Effector memory CD4-positive, alpha-beta T cell (primary cell): Measurements from ENCODE around the gene ENO2.

Experiments
- DNase-seq, 3 donors: peaks; one replicate each; pipeline ENCODE4 v3.0.0-alpha.2; 2020
- H3K27ac ChIP-seq: 2 replicates; pipeline ENCODE4 v1.7.0; 2013; ENCODE audit warnings: mild to moderate bottlenecking, low read length, moderate library complexity; ENCODE audit not compliant: insufficient read depth, poor library complexity, severe bottlenecking
- H3K27me3 ChIP-seq: replicated peaks from 2 replicates; pipeline ENCODE4 v1.7.0; 2013; ENCODE audit warnings: mild to moderate bottlenecking, low read length; ENCODE audit not compliant: insufficient read depth, control insufficient read depth, poor library complexity, severe bottlenecking
- H3K36me3 ChIP-seq: 2 replicates; pipeline ENCODE4 v1.7.0; 2013; ENCODE audit warnings: mild to moderate bottlenecking, low read length, moderate library complexity; ENCODE audit not compliant: control insufficient read depth, insufficient read depth
- H3K4me1 ChIP-seq: 2 replicates; pipeline ENCODE4 v1.7.0; 2013; ENCODE audit warnings: low read length, mild to moderate bottlenecking; ENCODE audit not compliant: control insufficient read depth, insufficient read depth, poor library complexity, severe bottlenecking
- H3K4me3 ChIP-seq: 2 replicates; pipeline ENCODE4 v1.7.0; 2013; ENCODE audit warnings: low read length, low read depth, mild to moderate bottlenecking; ENCODE audit not compliant: insufficient read depth, poor library complexity, severe bottlenecking
- H3K9me3 ChIP-seq: 2 replicates; pipeline ENCODE4 v1.7.0; 2013; ENCODE audit warnings: mild to moderate bottlenecking, low read length, moderate library complexity; ENCODE audit not compliant: control insufficient read depth

The ENO2 gene

GRCh38 chr12:6950811-6951540 lies 36.6 kb downstream of the ENO2 start, which contains the start of gene PTPN6:
TSS of gene PTPN6 (plus strand) at chr12:6951356. CDS start at chr12:6951513, 157 bp downstream.
- peak within 1 kb of the TSS; percentile 89 for H3K4me3 ChIP-seq
- DNase-seq: no peak

GRCh38 chr12:6951551-6952120 lies 37.3 kb downstream of the ENO2 start:
- H3K4me1 ChIP-seq: peaks cover 71% of the 10 kb centered on the region
- peak overlapping the region; percentile 96 for H3K27ac ChIP-seq
- no peak for DNase-seq
- no peaks in the 10 kb centered on the region for H3K9me3 ChIP-seq
- H3K36me3 ChIP-seq: peaks cover 19% of the 10 kb centered on the region
- peak overlapping the region; percentile 89 for H3K4me3 ChIP-seq
- no peaks in the 10 kb centered on the region for H3K27me3 ChIP-seq

More at GRCh38 chr12:6950811-6951540, 36.6 kb downstream of the ENO2 start, which contains the start of gene PTPN6:
- peak within 1 kb of the TSS; percentile 96 for H3K27ac ChIP-seq
- H3K27me3 ChIP-seq: no peaks in the 10 kb centered on the region
- peaks cover 12% of the 10 kb centered on the region for H3K36me3 ChIP-seq
- H3K4me1 ChIP-seq: peaks cover 70% of the 10 kb centered on the region
- no peaks in the 10 kb centered on the region for H3K9me3 ChIP-seq

- DNase-seq: no peak
- peaks cover 71% of the 10 kb centered on the region for H3K4me1 ChIP-seq
- H3K9me3 ChIP-seq: no peaks in the 10 kb centered on the region
- H3K36me3 ChIP-seq: peaks cover 24% of the 10 kb centered on the region
- peak overlapping the region; percentile 96 for H3K27ac ChIP-seq
- H3K4me3 ChIP-seq: peak overlapping the region; percentile 89
- no peaks in the 10 kb centered on the region for H3K27me3 ChIP-seq
These were observed 37.9 kb downstream of the ENO2 start for GRCh38 chr12:6952121-6952862.

GRCh38 chr12:6952863-6953441 lies 38.6 kb downstream of the ENO2 start:
- no peaks in the 10 kb centered on the region for H3K27me3 ChIP-seq
- H3K4me1 ChIP-seq: peaks cover 75% of the 10 kb centered on the region
- peak overlapping the region; percentile 96 for H3K27ac ChIP-seq
- no peak for DNase-seq
- peaks cover 28% of the 10 kb centered on the region for H3K36me3 ChIP-seq
- peak overlapping the region; percentile 89 for H3K4me3 ChIP-seq
- H3K9me3 ChIP-seq: no peaks in the 10 kb centered on the region

GRCh38 chr12:6953442-6954315 lies 39.3 kb downstream of the ENO2 start:
- peak; percentile 73 to 78 (median 77) for DNase-seq
- Histone ChIP-seq H3K36me3 (peaks cover 34% of the 10 kb centered on the region), H3K4me1 (peaks cover 80% of the 10 kb centered on the region), H3K27me3 (no peaks in the 10 kb centered on the region), H3K4me3 (peak overlapping the region; percentile 89), H3K9me3 (no peaks in the 10 kb centered on the region), H3K27ac (peak overlapping the region; percentile 96)

GRCh38 chr12:6954316-6955107 lies 40.1 kb downstream of the ENO2 start:
- Histone ChIP-seq H3K9me3 (no peaks in the 10 kb centered on the region), H3K27me3 (no peaks in the 10 kb centered on the region), H3K36me3 (peaks cover 34% of the 10 kb centered on the region), H3K27ac (peak overlapping the region; percentile 96), H3K4me3 (peak overlapping the region; percentile 89), H3K4me1 (peaks cover 81% of the 10 kb centered on the region)
- DNase-seq: no peak

GRCh38 chr12:6955108-6956020 lies 41.0 kb downstream of the ENO2 start:
- Histone ChIP-seq H3K36me3 (peaks cover 39% of the 10 kb centered on the region), H3K27ac (peak overlapping the region; percentile 96), H3K9me3 (no peaks in the 10 kb centered on the region), H3K4me1 (peaks cover 81% of the 10 kb centered on the region), H3K27me3 (no peaks in the 10 kb centered on the region), H3K4me3 (no peak overlapping the region)
- no peak for DNase-seq

- peak overlapping the region; percentile 96 for H3K27ac ChIP-seq
- peaks cover 41% of the 10 kb centered on the region for H3K36me3 ChIP-seq
- H3K9me3 ChIP-seq: no peaks in the 10 kb centered on the region
- no peak for DNase-seq
- H3K4me1 ChIP-seq: peaks cover 82% of the 10 kb centered on the region
- no peak overlapping the region for H3K4me3 ChIP-seq
- H3K27me3 ChIP-seq: no peaks in the 10 kb centered on the region
These were observed 41.8 kb downstream of the ENO2 start for GRCh38 chr12:6956021-6956727.
